Measurements from ENCODE around the gene ZNF727.
"Not testable (repeated sequence)": the region's sequence is repeated elsewhere in the genome, so short reads cannot be mapped to it uniquely, and the experiment has no call there.

The ZNF727 gene

GRCh38 chr7:64078699-64078994 is 33.4 kb downstream of the ZNF727 start:
- ChIA-PET CTCF (no interaction called here), POLR2A (no interaction called here)

GRCh38 chr7:64087501-64087900 is 42.3 kb downstream of the ZNF727 start:
- no peak for TF ChIP-seq L3MBTL2 (conservative IDR thresholded peaks at IDR 0.05)
- ChIA-PET POLR2A (no interaction called here), CTCF (no interaction called here)
- no peak for DNase-seq (ENCODE audit: extremely low spot score)

More at GRCh38 chr7:64078699-64078994, 33.4 kb downstream of the ZNF727 start:
- DNase-seq (ENCODE audit: extremely low spot score) = no peak
- TF ChIP-seq NFRKB (IDR thresholded peaks at IDR 0.05) (no peak), SUZ12 (IDR thresholded peaks at IDR 0.05) (no peak)

DNA sequence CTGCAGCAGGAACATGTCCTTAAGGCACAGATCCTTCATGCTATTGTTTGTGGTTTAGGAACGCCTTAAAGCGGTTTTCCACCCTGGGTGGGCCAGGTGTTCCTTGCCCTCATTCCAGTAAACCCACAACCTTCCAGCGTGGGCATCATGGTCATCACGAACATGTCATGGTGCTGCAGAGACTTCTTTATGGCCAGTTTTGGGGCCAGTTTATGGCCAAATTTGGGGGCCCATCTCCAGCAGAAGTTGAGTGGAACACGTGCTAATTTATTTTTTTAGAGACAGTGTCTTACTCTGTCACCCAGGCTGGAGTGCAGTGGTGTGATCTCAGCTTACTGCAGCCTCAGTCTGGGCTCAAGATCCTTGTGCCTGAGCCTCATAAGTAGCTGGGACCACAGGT is 43.6 kb downstream of the ZNF727 start:
- CTCF ChIA-PET; POLR2A ChIA-PET; DNase-seq (ENCODE audit: extremely low spot score): not testable (repeated sequence)
